GM23338 (cell line): ENCODE results near the gene PARD6A. TPM values are rescaled to one million over a fixed set of nuclear protein-coding genes. Genes with fewer than 3 reads are reported as not detected.

Experiments used
- ATAC-seq: fragments of 200-7000 bp; cut with Tn5 transposase; 3 replicates; pipeline ENCODE4 v1.9.1; 2020
- DNase-seq: peaks from one replicate; pipeline ENCODE4 v3.0.0-alpha.2; 2015; ENCODE audit warnings: low spot score
- H2AFZ ChIP-seq: fragments of 200-600 bp; sonication (generic); 2 replicates; pipeline ENCODE4 v1.8.0; 2016; ENCODE audit warnings: antibody characterized with exemption, mild to moderate bottlenecking, moderate library complexity
- H3F3A ChIP-seq: fragments of 200-600 bp; sonication (generic); replicated peaks from 2 replicates; pipeline ENCODE4 v1.8.0; 2017; ENCODE audit warnings: antibody characterized with exemption, mixed run types, low read depth
- H3K27ac ChIP-seq: fragments of 200-600 bp; sonication (generic); 2 replicates; pipeline ENCODE4 v1.6.1; 2016; ENCODE audit warnings: low read depth
- H3K27me3 ChIP-seq: fragments of 200-600 bp; sonication (generic); 2 replicates; pipeline ENCODE4 v1.8.0; 2016; ENCODE audit warnings: mild to moderate bottlenecking, mixed run types, moderate library complexity; ENCODE audit not compliant: insufficient read depth
- H3K36me3 ChIP-seq: fragments of 200-600 bp; sonication (generic); 2 replicates; pipeline ENCODE4 v1.8.0; 2016; ENCODE audit warnings: mild to moderate bottlenecking; ENCODE audit not compliant: insufficient read depth
- H3K4me1 ChIP-seq: fragments of 200-600 bp; sonication (generic); 2 replicates; pipeline ENCODE4 v1.8.0; 2016; ENCODE audit warnings: mild to moderate bottlenecking, moderate library complexity; ENCODE audit not compliant: insufficient read depth
- H3K4me2 ChIP-seq: fragments of 200-600 bp; sonication (generic); 2 replicates; pipeline ENCODE4 v1.7.1; 2017; ENCODE audit warnings: mixed run types
- H3K4me3 ChIP-seq: fragments of 200-600 bp; sonication (generic); 2 replicates; pipeline ENCODE4 v1.6.1; 2016; ENCODE audit warnings: mixed run types
- H3K79me2 ChIP-seq: fragments of 200-600 bp; sonication (generic); replicated peaks from 2 replicates; pipeline ENCODE4 v1.8.0; 2017; ENCODE audit warnings: mild to moderate bottlenecking; ENCODE audit not compliant: insufficient read depth
- H3K9me2 ChIP-seq: fragments of 200-600 bp; sonication (generic); 2 replicates; pipeline ENCODE4 v1.8.0; 2017; ENCODE audit not compliant: insufficient read depth
- H4K20me1 ChIP-seq: fragments of 200-600 bp; sonication (generic); replicated peaks from 2 replicates; pipeline ENCODE4 v1.8.0; 2017; ENCODE audit warnings: mild to moderate bottlenecking; ENCODE audit not compliant: insufficient read depth
- H3K27ac Mint-ChIP-seq: 2 replicates; pipeline ENCODE4 v1.8.0; 2020; ENCODE audit warnings: inconsistent platforms, mild to moderate bottlenecking, moderate library complexity, mixed read lengths
- H3K27me3 Mint-ChIP-seq: 3 replicates; pipeline ENCODE4 v1.8.0; 2022; ENCODE audit warnings: low read depth, mild to moderate bottlenecking, moderate library complexity, mixed read lengths, inconsistent platforms; ENCODE audit not compliant: insufficient read depth, poor library complexity
- H3K36me3 Mint-ChIP-seq: 3 replicates; pipeline ENCODE4 v1.8.0; 2021; ENCODE audit warnings: low read depth, mild to moderate bottlenecking, inconsistent platforms, moderate library complexity, mixed read lengths
- H3K4me1 Mint-ChIP-seq: 3 replicates; pipeline ENCODE4 v1.8.0; 2020; ENCODE audit warnings: mild to moderate bottlenecking, inconsistent platforms, mixed read lengths
- H3K4me3 Mint-ChIP-seq: 3 replicates; pipeline ENCODE4 v1.8.0; 2021; ENCODE audit warnings: moderate library complexity, mild to moderate bottlenecking, inconsistent platforms, mixed read lengths
- H3K9me3 Mint-ChIP-seq: 3 replicates; pipeline ENCODE4 v1.8.0; 2020; ENCODE audit warnings: moderate library complexity, mild to moderate bottlenecking, inconsistent platforms, mixed read lengths
- ETS1 ChIP-seq: IDR thresholded peaks from 2 replicates; pipeline ENCODE4 v1.6.1; 2016; ENCODE audit warnings: antibody characterized with exemption
- EZH2 ChIP-seq: fragments of 200-600 bp; sonication (generic); IDR thresholded peaks from one replicate; pipeline ENCODE4 v1.8.0; 2017; ENCODE audit warnings: antibody characterized with exemption, mild to moderate bottlenecking, low read depth; ENCODE audit not compliant: unreplicated experiment
- EZH2phosphoT487 ChIP-seq: fragments of 200-600 bp; sonication (generic); IDR thresholded peaks from one replicate; pipeline ENCODE4 v1.8.1; 2018; ENCODE audit warnings: antibody characterized with exemption; ENCODE audit not compliant: unreplicated experiment
- JUNB ChIP-seq: IDR thresholded peaks from one replicate; pipeline ENCODE4 v1.6.1; 2016; ENCODE audit warnings: antibody characterized with exemption; ENCODE audit not compliant: unreplicated experiment
- NANOG ChIP-seq: IDR thresholded peaks from 2 replicates; pipeline ENCODE4 v1.6.1; 2016; ENCODE audit warnings: antibody characterized with exemption, borderline replicate concordance
- STAT1 ChIP-seq: IDR thresholded peaks from one replicate; pipeline ENCODE4 v1.6.1; 2016; ENCODE audit warnings: antibody characterized with exemption; ENCODE audit not compliant: unreplicated experiment
- ZNF331 ChIP-seq: fragments of 250-450 bp; sonication (Bioruptor Pico); IDR thresholded peaks from 2 replicates; pipeline ENCODE4 v1.5.0; 2020; ENCODE audit warnings: low read depth, mild to moderate bottlenecking, moderate library complexity
- ZNF462 ChIP-seq: fragments of 250-450 bp; sonication (Bioruptor Pico); IDR thresholded peaks from 2 replicates; pipeline ENCODE4 v1.5.0; 2020; ENCODE audit warnings: mild to moderate bottlenecking, moderate library complexity
- polyA plus RNA-seq: library from polyadenylated mRNA; unstranded; fragments of >200 nt; fragmentation: Nextera tagmentation; extraction: Ambion mirVana; gene quantifications from 2 replicates; pipeline ENCODE4 v1.2.1, GENCODE V29; 2016
- total RNA-seq: library from RNA; depleted of rRNA; stranded (reverse); fragments of >200 nt; shearing (Covaris generic); gene quantifications from 2 replicates; pipeline ENCODE4 v1.2.3, GENCODE V29; 2014
- TF ChIP-seq, protein P1 (sequence below): IDR thresholded peaks from one replicate; pipeline ENCODE4 v1.6.1; 2018; ENCODE audit warnings: antibody characterized with exemption; ENCODE audit not compliant: unreplicated experiment

The PARD6A gene
- total and polyA plus RNA-seq, 2 experiments from 2014 or later: 11.1 to 15.7 TPM

DNA sequence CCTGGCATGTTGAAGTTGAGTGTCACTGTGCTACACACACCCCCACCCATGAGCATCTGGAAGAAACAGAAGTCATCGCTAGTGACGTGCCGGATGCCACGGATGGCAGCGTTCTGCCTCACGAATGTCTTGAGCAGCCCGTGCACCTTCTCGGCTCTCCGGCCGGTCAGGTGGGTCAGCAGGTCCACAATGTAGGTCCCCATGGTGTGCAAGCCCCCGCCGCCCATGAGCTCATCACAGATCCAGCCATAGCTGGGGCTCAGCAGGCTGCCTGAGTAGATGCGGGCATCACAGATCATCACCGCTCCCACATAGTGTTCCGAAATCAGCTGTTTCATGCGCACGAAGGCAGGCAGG lies 14.8 kb downstream of the PARD6A start:
- ATAC-seq (no peak), DNase-seq (no peak)
- no peak overlapping the region for H3K27ac ChIP-seq
- 0 out of 3 replicates have a peak, but pooled peaks cover 3% of the 10 kb centered on the region for H3K36me3 Mint-ChIP-seq
- no peak for TF ChIP-seq EZH2
- no peak for TF ChIP-seq EZH2phosphoT487
- TF ChIP-seq ETS1: no peak
- H3K79me2 ChIP-seq: no peaks in the 10 kb centered on the region
- no peaks in the 10 kb centered on the region for H3K9me2 ChIP-seq
- no peaks in the 10 kb centered on the region for H3K36me3 ChIP-seq
- no peaks in the 10 kb centered on the region; the same call in 1 of the 2 replicates for H4K20me1 ChIP-seq
- H3K9me3 Mint-ChIP-seq: no peaks in the 10 kb centered on the region
- no peak overlapping the region for H3K4me3 ChIP-seq
- 0 out of 3 replicates have a peak, but pooled peaks cover 3% of the 10 kb centered on the region for H3K4me1 Mint-ChIP-seq
- peaks cover 18% of the 10 kb centered on the region for H3K27me3 Mint-ChIP-seq
- H3K27ac Mint-ChIP-seq: no peak overlapping the region
- no peaks in the 10 kb centered on the region for H3K27me3 ChIP-seq
- H2AFZ ChIP-seq: no peak overlapping the region
- 0 out of 2 replicates have a peak, but pooled peaks cover 4% of the 10 kb centered on the region for H3F3A ChIP-seq
- H3K4me3 Mint-ChIP-seq: no peak overlapping the region
- no peak overlapping the region for H3K4me2 ChIP-seq
- H3K4me1 ChIP-seq: no peaks in the 10 kb centered on the region

DNA sequence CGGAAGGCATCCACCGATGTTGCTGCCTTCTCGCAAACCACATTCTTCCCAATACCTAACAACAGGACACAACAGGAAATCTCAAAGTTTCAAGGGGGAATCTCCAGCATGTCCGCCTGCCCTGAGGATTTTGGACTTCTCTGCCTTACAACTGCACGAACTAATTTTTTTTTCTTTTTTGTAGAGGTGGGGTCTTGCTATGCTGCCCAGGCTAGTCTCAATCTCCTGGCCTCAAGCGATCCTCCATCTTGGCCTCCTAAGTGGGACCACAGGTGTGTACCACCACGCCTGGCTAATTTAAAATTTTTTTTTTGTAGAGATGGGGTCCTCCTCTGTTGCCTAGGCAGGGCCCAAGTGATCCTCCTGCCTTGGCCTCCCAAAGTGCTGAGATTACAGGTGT lies 15.2 kb downstream of the PARD6A start:
- H3K9me3 Mint-ChIP-seq: no peaks in the 10 kb centered on the region
- H3K4me3 ChIP-seq: no peak overlapping the region
- H3K4me1 ChIP-seq: no peaks in the 10 kb centered on the region
- no peak overlapping the region for H3K4me2 ChIP-seq
- DNase-seq (no peak), ATAC-seq (no peak)
- no peaks in the 10 kb centered on the region for H3K9me2 ChIP-seq
- H4K20me1 ChIP-seq: no peaks in the 10 kb centered on the region; the same call in 1 of the 2 replicates
- H3F3A ChIP-seq: 0 out of 2 replicates have a peak, but pooled peaks cover 4% of the 10 kb centered on the region
- H3K27ac Mint-ChIP-seq: no peak overlapping the region
- H3K36me3 ChIP-seq: no peaks in the 10 kb centered on the region
- H3K27me3 Mint-ChIP-seq: peaks cover 15% of the 10 kb centered on the region
- no peak overlapping the region for H3K4me3 Mint-ChIP-seq
- H3K4me1 Mint-ChIP-seq: 0 out of 3 replicates have a peak, but pooled peaks cover 3% of the 10 kb centered on the region
- H2AFZ ChIP-seq: no peak overlapping the region
- no peaks in the 10 kb centered on the region for H3K79me2 ChIP-seq
- no peaks in the 10 kb centered on the region for H3K27me3 ChIP-seq
- H3K27ac ChIP-seq: no peak overlapping the region
- 0 out of 3 replicates have a peak, but pooled peaks cover 3% of the 10 kb centered on the region for H3K36me3 Mint-ChIP-seq
- no peak for TF ChIP-seq JUNB
- no peak for TF ChIP-seq ZNF462
- no peak for TF ChIP-seq STAT1
- TF ChIP-seq, protein P1, sequence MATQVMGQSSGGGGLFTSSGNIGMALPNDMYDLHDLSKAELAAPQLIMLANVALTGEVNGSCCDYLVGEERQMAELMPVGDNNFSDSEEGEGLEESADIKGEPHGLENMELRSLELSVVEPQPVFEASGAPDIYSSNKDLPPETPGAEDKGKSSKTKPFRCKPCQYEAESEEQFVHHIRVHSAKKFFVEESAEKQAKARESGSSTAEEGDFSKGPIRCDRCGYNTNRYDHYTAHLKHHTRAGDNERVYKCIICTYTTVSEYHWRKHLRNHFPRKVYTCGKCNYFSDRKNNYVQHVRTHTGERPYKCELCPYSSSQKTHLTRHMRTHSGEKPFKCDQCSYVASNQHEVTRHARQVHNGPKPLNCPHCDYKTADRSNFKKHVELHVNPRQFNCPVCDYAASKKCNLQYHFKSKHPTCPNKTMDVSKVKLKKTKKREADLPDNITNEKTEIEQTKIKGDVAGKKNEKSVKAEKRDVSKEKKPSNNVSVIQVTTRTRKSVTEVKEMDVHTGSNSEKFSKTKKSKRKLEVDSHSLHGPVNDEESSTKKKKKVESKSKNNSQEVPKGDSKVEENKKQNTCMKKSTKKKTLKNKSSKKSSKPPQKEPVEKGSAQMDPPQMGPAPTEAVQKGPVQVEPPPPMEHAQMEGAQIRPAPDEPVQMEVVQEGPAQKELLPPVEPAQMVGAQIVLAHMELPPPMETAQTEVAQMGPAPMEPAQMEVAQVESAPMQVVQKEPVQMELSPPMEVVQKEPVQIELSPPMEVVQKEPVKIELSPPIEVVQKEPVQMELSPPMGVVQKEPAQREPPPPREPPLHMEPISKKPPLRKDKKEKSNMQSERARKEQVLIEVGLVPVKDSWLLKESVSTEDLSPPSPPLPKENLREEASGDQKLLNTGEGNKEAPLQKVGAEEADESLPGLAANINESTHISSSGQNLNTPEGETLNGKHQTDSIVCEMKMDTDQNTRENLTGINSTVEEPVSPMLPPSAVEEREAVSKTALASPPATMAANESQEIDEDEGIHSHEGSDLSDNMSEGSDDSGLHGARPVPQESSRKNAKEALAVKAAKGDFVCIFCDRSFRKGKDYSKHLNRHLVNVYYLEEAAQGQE: no peak
- TF ChIP-seq ETS1: no peak
- no peak for TF ChIP-seq NANOG
- TF ChIP-seq ZNF331 (CRISPR knock-in tag): no peak
